ENCODE measurements around the gene PAPSS2.

- TF ChIP-seq EZH2 (IDR thresholded peaks at IDR 0.05; ENCODE audit: insufficient read depth, poor library complexity, severe bottlenecking) (no peak), EZH2phosphoT487 (IDR thresholded peaks at IDR 0.05; ENCODE audit: insufficient read depth, low read depth) (no peak)
These were observed 37.2 kb upstream of the PAPSS2 start for GRCh38 chr10:87622314-87623004.

All from GM23248 (cell line).